Neural progenitor cell (in vitro differentiated cells): Measurements from ENCODE around the gene KRT39.

ENCODE experiments used
- EZH2 ChIP-seq: fragments of 200-600 bp; sonication (generic); IDR thresholded peaks from 2 replicates; pipeline ENCODE4 v1.6.1; 2017; ENCODE audit warnings: antibody characterized with exemption, mild to moderate bottlenecking, moderate library complexity
- TF ChIP-seq, protein P1 (sequence below): fragments of 200-600 bp; sonication (generic); IDR thresholded peaks from 2 replicates; pipeline ENCODE4 v1.5.1; 2017; ENCODE audit warnings: antibody characterized with exemption, mild to moderate bottlenecking

DNA sequence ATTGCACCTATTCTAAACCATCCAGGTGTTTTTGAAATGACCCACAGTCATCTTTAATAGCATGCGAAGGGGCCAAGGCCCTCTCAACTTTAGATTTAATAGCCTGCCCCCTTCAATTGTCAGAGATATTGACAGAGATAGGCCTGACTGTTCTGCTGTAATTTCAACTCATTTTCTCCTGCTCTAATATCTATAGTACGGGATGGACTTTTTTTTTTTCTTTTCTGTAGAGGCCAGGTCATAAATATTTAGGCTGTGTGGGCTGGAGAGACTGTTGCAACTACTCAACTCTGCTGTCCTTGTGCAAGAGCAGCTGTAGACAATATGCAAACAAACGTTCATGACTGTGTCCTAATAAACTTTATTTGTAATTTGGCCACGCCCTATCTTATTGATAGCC lies 57.0 kb downstream of the KRT39 start:
- no peak for TF ChIP-seq EZH2
- TF ChIP-seq, protein P1, sequence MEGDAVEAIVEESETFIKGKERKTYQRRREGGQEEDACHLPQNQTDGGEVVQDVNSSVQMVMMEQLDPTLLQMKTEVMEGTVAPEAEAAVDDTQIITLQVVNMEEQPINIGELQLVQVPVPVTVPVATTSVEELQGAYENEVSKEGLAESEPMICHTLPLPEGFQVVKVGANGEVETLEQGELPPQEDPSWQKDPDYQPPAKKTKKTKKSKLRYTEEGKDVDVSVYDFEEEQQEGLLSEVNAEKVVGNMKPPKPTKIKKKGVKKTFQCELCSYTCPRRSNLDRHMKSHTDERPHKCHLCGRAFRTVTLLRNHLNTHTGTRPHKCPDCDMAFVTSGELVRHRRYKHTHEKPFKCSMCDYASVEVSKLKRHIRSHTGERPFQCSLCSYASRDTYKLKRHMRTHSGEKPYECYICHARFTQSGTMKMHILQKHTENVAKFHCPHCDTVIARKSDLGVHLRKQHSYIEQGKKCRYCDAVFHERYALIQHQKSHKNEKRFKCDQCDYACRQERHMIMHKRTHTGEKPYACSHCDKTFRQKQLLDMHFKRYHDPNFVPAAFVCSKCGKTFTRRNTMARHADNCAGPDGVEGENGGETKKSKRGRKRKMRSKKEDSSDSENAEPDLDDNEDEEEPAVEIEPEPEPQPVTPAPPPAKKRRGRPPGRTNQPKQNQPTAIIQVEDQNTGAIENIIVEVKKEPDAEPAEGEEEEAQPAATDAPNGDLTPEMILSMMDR, result no peak
